HG03460 (cell line): ENCODE measurements around the gene MTX3.

Experiments used
- ATAC-seq: cut with Tn5 transposase; IDR thresholded peaks from one replicate; pipeline ENCODE4 v1.9.1; 2021; ENCODE audit not compliant: unreplicated experiment

Gene MTX3

GRCh38 chr5:79984363-79984762, 6.7 kb downstream of the MTX3 start:
- ATAC-seq: no peak

GRCh38 chr5:79983618-79984017, 7.4 kb downstream of the MTX3 start:
- no peak for ATAC-seq

DNA sequence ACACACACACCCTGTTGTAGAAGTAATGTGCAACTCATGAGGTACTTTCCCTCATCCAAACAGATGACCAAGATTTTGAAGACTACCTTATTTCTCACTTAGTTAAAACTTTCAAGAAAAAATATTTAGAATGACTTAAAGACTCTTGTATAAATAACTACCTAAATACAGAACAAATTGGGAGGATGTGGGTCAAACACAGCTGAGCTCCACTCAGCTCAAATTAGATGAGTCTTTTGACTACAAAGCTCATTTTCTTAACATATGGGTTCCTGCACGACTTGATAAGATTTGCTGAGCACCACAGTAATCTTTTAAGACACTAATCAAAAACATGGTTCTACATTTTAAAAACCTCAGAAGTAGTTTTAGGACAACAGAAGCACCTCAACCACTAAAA, 8.9 kb downstream of the MTX3 start:
- no peak for ATAC-seq

DNA sequence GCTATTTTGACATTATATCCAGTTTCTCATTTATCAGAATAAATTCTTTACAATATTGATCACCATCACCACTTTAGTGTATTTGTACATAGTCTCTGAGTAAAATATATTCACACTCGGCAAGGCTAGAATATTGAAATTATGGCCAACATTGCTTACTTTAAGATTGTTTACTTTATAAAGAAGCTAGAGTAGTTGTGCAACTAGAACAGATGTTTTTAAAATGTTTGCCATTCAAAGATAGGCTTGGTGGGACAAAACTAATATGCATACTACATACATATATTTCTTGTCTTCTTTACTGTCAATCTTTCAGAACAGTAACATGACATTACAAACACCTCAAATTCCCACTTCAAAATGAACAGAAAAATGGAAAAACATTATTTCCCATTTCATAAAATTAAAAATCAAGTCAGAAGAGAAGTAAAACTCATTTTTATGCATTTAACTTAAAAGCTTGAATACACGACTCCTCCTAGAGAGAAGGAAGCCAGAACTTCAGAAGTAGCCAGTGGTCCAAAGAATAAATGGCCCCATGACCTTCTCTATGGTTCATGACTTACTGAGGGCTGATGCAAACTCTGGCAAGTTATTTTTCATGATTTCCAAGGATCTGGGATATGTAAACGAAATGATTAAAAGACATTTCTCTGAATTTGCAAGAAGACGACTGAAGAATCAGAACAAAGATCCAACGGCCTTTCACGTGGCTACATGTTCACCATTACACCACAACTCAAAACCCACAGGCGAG, 14.1 kb downstream of the MTX3 start:
- ATAC-seq: no peak

DNA sequence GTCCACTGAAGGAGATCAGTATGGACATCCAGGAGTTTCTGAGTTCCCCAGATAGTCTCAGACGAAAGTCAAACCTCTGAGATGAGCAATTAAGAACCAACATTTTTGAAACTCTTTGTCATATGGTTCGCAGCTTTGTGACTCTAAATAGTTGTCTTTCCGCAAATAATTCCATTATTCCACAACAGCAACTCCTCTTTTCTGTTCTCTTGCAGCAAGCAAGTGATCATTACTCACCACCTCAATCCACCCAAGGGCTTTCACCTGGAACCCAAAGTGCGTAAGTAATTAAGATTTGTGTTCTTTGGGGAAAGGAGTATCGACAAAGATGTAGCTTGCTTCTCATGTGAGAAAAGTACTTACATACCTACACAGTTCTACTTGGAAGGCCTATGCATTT, 15.6 kb downstream of the MTX3 start:
- ATAC-seq: no peak

- ATAC-seq: no peak
Observed at GRCh38 chr5:79974886-79975285, 16.2 kb downstream of the MTX3 start.

- ATAC-seq: no peak
Observed at GRCh38 chr5:79973996-79974395, 17.1 kb downstream of the MTX3 start.

- ATAC-seq: no peak
Observed at GRCh38 chr5:79973511-79973910, 17.6 kb downstream of the MTX3 start.

DNA sequence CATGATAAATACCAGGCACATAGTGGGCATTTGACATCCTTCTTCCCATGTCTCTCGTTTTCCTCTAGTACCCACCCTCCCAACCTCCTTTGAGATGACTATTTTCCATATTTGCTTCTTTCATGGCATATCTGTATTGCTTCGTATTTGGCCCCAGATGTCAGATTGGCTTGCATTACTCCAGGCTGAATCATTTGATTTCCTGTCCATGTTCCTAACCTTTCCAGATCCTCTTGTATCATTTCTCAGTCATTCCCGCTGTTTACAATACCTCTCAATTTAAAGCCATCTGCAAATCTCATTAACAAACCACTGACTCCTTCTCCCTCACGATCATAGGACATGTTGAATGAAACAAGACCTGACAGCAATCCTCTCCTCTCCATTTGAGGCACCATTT, 19.9 kb downstream of the MTX3 start:
- ATAC-seq: no peak

GRCh38 chr5:79966448-79966847, 24.6 kb downstream of the MTX3 start:
- no peak for ATAC-seq

- ATAC-seq: no peak
Observed at GRCh38 chr5:79964136-79964535, 26.9 kb downstream of the MTX3 start.

- no peak for ATAC-seq
Observed at GRCh38 chr5:79963261-79964061, 27.6 kb downstream of the MTX3 start.

- no peak for ATAC-seq
Observed at GRCh38 chr5:79962575-79963222, 28.4 kb downstream of the MTX3 start.

DNA sequence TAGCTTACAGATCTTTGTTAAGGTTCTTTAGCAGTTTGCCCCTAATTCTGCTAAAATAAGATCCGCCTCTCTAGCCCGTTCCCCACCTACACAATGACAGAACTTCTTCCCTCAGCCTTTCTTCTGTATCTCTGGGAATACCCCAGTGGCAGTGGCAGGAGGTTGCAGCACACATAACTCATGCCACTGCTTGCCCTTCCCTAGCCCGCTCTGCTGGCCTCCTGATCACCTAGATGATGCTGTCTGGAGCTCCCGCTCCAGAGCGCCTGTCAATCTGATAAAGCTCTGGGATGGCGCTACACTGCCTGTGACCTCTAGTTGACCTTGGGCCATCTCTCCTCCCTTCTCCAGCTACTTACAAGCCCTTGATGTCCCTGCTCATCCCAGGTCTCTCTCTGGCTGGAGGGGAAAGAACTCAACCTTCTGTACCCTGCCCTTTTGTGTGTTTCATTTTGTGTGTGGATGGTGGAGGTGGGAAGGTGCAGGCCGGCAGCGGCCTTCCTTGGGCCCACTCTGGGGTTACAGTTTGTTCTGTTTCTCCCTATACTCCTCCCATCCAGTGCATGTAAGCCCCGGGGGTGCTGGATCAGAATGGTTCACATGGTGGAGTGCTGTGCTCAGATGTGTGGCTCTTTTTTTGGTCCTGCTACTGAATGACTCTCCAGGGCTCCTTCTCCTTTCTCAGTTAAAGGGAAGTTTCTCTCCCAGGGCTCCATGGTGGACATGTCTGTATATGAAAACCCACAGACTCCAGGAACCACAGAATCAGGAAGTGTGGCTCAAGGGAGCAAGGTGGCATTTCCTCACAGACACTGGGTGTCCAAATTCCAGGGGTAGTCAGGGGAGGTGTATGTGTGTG, 29.1 kb downstream of the MTX3 start:
- no peak for ATAC-seq

- ATAC-seq: no peak
Observed at GRCh38 chr5:79959407-79959806, 31.7 kb downstream of the MTX3 start.

GRCh38 chr5:79955941-79956670, 35.0 kb downstream of the MTX3 start:
- ATAC-seq: no peak

- ATAC-seq: no peak
Observed at GRCh38 chr5:79955356-79955895, 35.6 kb downstream of the MTX3 start.

- no peak for ATAC-seq
Observed at GRCh38 chr5:79954620-79955019, 36.4 kb downstream of the MTX3 start.

- no peak for ATAC-seq
Observed at GRCh38 chr5:79947567-79947966, 43.5 kb downstream of the MTX3 start.

DNA sequence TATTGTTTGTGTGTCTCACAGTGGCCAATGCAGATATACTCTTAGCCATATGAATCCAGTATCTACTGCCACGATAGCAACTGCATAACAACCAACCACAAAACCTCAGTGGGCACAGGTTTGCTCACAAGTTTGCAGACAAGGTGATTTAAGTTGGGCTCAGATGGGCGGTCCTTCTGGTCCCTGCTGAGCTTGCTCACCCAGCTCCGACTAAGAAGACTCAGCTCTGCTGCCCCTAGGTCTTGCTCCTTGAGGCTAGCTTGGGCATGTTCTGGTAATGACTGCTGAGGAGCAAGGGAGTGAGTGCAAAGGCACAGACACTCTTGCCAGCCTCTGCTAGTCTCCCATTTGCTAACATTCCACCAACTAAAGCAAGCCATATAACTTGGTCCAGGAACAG, 52.6 kb downstream of the MTX3 start:
- no peak for ATAC-seq
